GM12878 (cell line): ENCODE results near the gene COTL1. TPM values are rescaled to one million over a fixed set of nuclear protein-coding genes. Genes with fewer than 3 reads are reported as not detected.

Experiments
- ATAC-seq: fragments of 200-7000 bp; cut with Tn5 transposase; 3 replicates; pipeline ENCODE4 v1.9.1; 2020; ENCODE audit warnings: mild to moderate bottlenecking, moderate library complexity
- BruUV-seq: library from RNA; stranded (reverse); fragments of 400-500 nt; replicated peaks from 2 replicates; lab custom pipeline; 2021; lab: Mats Ljungman, UMichigan
- CTCF ChIA-PET: fragments of 300-600 bp; sonication (Branson Sonifier 250); formaldehyde crosslinking; extraction: SDS; loops from one replicate; lab custom pipeline; 2021; ENCODE audit warnings: inconsistent platforms; lab: Yijun Ruan, JAX
- POLR2A ChIA-PET: fragments of 350-600 bp; formaldehyde crosslinking; extraction: SDS; loops from one replicate; lab custom pipeline; 2021; ENCODE audit warnings: inconsistent platforms; lab: Charles Lee
- RAD21 ChIA-PET: fragments of 300-600 bp; sonication (Branson Sonifier 250); formaldehyde crosslinking; loops from one replicate; lab custom pipeline; 2023; ENCODE audit warnings: antibody characterized with exemption; ENCODE audit not compliant: unreplicated experiment; lab: Charles Lee
- SMC1A ChIA-PET: fragments of 300-600 bp; sonication (Branson Sonifier 250); formaldehyde crosslinking; loops from one replicate; lab custom pipeline; 2023; ENCODE audit not compliant: unreplicated experiment, uncharacterized antibody; lab: Charles Lee
- DNase-seq: peaks from one replicate; pipeline ENCODE4 v3.0.0-alpha.2; 2011; ENCODE audit warnings: low read depth, low spot score
- FAIRE-seq: peaks from 3 replicates; lab custom pipeline; 2011; peaks lifted over from hg19 to GRCh38; lab: Jason Lieb, UNC
- H2AFZ ChIP-seq: 2 replicates; pipeline ENCODE4 v1.6.0; 2011; ENCODE audit warnings: low read depth, low read length, control low read depth; ENCODE audit not compliant: control insufficient read depth
- H3K27ac ChIP-seq: 2 replicates; pipeline ENCODE4 v1.5.1; 2011; ENCODE audit warnings: control low read depth; ENCODE audit not compliant: control insufficient read depth, insufficient read depth
- H3K27me3 ChIP-seq, 2 experiments: replicated peaks in 1 of 2; 2 replicates each; pipeline versions ENCODE4 v1.6.0 to v1.6.1; 2011; ENCODE audit warnings: low read length in 1 of 2; ENCODE audit not compliant: control insufficient read depth in 2 of 2, insufficient read depth in 2 of 2
- H3K36me3 ChIP-seq, 2 experiments: 2 replicates each; pipeline ENCODE4 v1.5.1; 2011; ENCODE audit warnings: low read length in 1 of 2; ENCODE audit not compliant: control insufficient read depth in 2 of 2, insufficient read depth in 2 of 2
- H3K4me1 ChIP-seq: 2 replicates; pipeline ENCODE4 v1.6.1; 2011; ENCODE audit warnings: mild to moderate bottlenecking, low read length, moderate library complexity, mixed read lengths; ENCODE audit not compliant: control insufficient read depth, insufficient read depth
- H3K4me2 ChIP-seq: 2 replicates; pipeline ENCODE4 v1.6.0; 2011; ENCODE audit warnings: control low read depth; ENCODE audit not compliant: control insufficient read depth, insufficient read depth
- H3K4me3 ChIP-seq: fragments of 200-600 bp; sonication (generic); 2 replicates; pipeline ENCODE4 v1.5.1; 2016
- H3K79me2 ChIP-seq: 2 replicates; pipeline ENCODE4 v1.6.0; 2011; ENCODE audit warnings: low read length; ENCODE audit not compliant: control insufficient read depth, insufficient read depth
- H3K9ac ChIP-seq: 2 replicates; pipeline ENCODE4 v1.8.0; 2011; ENCODE audit warnings: low read length, control low read depth, mixed read lengths; ENCODE audit not compliant: control insufficient read depth, insufficient read depth
- H3K9me3 ChIP-seq: replicated peaks from 3 replicates; pipeline ENCODE4 v1.5.1; 2011; ENCODE audit warnings: mild to moderate bottlenecking, low read length; ENCODE audit not compliant: control insufficient read depth, insufficient read depth
- H4K20me1 ChIP-seq: 2 replicates; pipeline ENCODE4 v1.6.0; 2011; ENCODE audit not compliant: control insufficient read depth, insufficient read depth
- CBFB ChIP-seq: IDR thresholded peaks from 2 replicates; pipeline ENCODE4 v1.6.1; 2016; ENCODE audit warnings: antibody characterized with exemption, low read depth
- CHD2 ChIP-seq: IDR thresholded peaks from 2 replicates; pipeline ENCODE4 v1.6.1; 2011; ENCODE audit warnings: low read depth, low read length, improper control_type of control experiment, borderline replicate concordance
- GABPA ChIP-seq: IDR thresholded peaks from 2 replicates; pipeline ENCODE4 v1.6.1; 2014; ENCODE audit warnings: antibody characterized with exemption, low read depth, mild to moderate bottlenecking, inconsistent platforms
- HCFC1 ChIP-seq: fragments of 150-350 bp; IDR thresholded peaks from 2 replicates; pipeline ENCODE4 v1.6.1; 2014; ENCODE audit warnings: low read length
- JUNB ChIP-seq: IDR thresholded peaks from 2 replicates; pipeline ENCODE4 v1.6.1; 2016; ENCODE audit warnings: antibody characterized with exemption, mild to moderate bottlenecking
- NKRF ChIP-seq: fragments of 450-650 bp; conservative IDR thresholded peaks from 2 replicates; pipeline ENCODE4 v1.6.1; 2017; ENCODE audit warnings: mild to moderate bottlenecking, moderate library complexity
- NR2C1 ChIP-seq: fragments of 450-650 bp; IDR thresholded peaks from 2 replicates; pipeline ENCODE4 v1.6.1; 2017; ENCODE audit warnings: antibody characterized with exemption, mild to moderate bottlenecking, moderate library complexity
- POU2F2 ChIP-seq: IDR thresholded peaks from 3 replicates; pipeline ENCODE4 v1.6.1; 2011; ENCODE audit warnings: low read depth, mild to moderate bottlenecking, low read length, borderline replicate concordance
- RAD21 ChIP-seq: IDR thresholded peaks from 2 replicates; pipeline ENCODE4 v1.6.1; 2011; ENCODE audit warnings: mild to moderate bottlenecking, low read depth, low read length, moderate library complexity; ENCODE audit not compliant: insufficient read depth
- RELA ChIP-seq: fragments of 450-650 bp; IDR thresholded peaks from 2 replicates; pipeline ENCODE4 v1.8.0; 2014; ENCODE audit warnings: borderline replicate concordance; ENCODE audit not compliant: partially characterized antibody
- SP1 ChIP-seq: IDR thresholded peaks from one replicate; pipeline ENCODE4 v1.6.1; 2011; ENCODE audit warnings: low read depth, low read length
- SRF ChIP-seq, 2 experiments: IDR thresholded peaks; 2 replicates each; pipeline ENCODE4 v1.6.1; 2011; ENCODE audit warnings: low read depth in 2 of 2, low read length in 2 of 2, mild to moderate bottlenecking in 1 of 2, moderate library complexity in 1 of 2
- TARDBP ChIP-seq: IDR thresholded peaks from 2 replicates; pipeline ENCODE4 v1.6.1; 2016; ENCODE audit warnings: borderline replicate concordance
- ZNF384 ChIP-seq: IDR thresholded peaks from 2 replicates; pipeline ENCODE4 v1.6.1; 2012; ENCODE audit warnings: low read depth, mild to moderate bottlenecking, low read length, improper control_type of control experiment, borderline replicate concordance
- ZZZ3 ChIP-seq: IDR thresholded peaks from 2 replicates; pipeline ENCODE4 v1.6.1; 2011; ENCODE audit warnings: low read depth; ENCODE audit not compliant: control insufficient read depth, insufficient read length
- WGBS: methylation state at CpG from one replicate; pipeline ENCODE4 v1.1.6; 2016; ENCODE audit warnings: low lambda C conversion rate; ENCODE audit not compliant: insufficient replicate concordance, insufficient coverage; ENCODE audit errors: missing lambda C conversion rate; 5-methylcytosine and 5-hydroxymethylcytosine counted together
- in situ Hi-C: fragments of 300-500 bp; cut with MboI; formaldehyde crosslinking; loops from 9 replicates; pipeline ENCODE4 v1.14.3; 2018; ENCODE audit warnings: mixed read lengths
- intact Hi-C: fragments of 100-400 bp; cut with micrococcal nuclease; formaldehyde crosslinking; loops from one replicate; pipeline ENCODE4 v1.14.2; 2022; ENCODE audit not compliant: unreplicated experiment
- polyA plus RNA-seq, 11 experiments: library from polyadenylated mRNA; depleted of rRNA in 4 of 11; unstranded in 6 of 11; stranded (reverse) in 5 of 11; fragments of >200 nt; fragmentation: Nextera tagmentation in 4 of 11; fragmentation: Illumina TruSeq in 1 of 11; extraction: Ambion mirVana in 4 of 11; extraction: Trizol in 1 of 11; gene quantifications; 1 replicate in 1 of 11; 2 replicates in 10 of 11; pipeline versions ENCODE4 v1.2.1 to v1.2.3, GENCODE V29; 2011 to 2016; ENCODE audit warnings: inconsistent platforms in 2 of 11, missing spikeins in 2 of 11, low read depth in 1 of 11
- total RNA-seq, 4 experiments: library from RNA; depleted of rRNA in 3 of 4; stranded (reverse); fragments of >200 nt in 3 of 4; fragmentation: Illumina TruSeq in 1 of 4; extraction: Trizol in 1 of 4; gene quantifications; 2 replicates each; pipeline versions ENCODE4 v1.2.1 to v1.2.3, GENCODE V29; 2013 to 2021
- TF ChIP-seq, protein P1 (sequence below): fragments of 450-650 bp; IDR thresholded peaks from 2 replicates; pipeline ENCODE4 v1.6.1; 2018; ENCODE audit warnings: mild to moderate bottlenecking, low read depth, moderate library complexity; ENCODE audit not compliant: partially characterized antibody

COTL1 gene
- total and polyA plus RNA-seq, 10 of the 15 experiments (the other 5 are each of a cell fraction or from before 2014, with no cell fraction given), result 140 to 894 (median 330) TPM

GRCh38 chr16:84629580-84629979 lies 11.7 kb upstream of the COTL1 start:
- H3K9ac ChIP-seq, result no peak overlapping the region
- no peaks in the 10 kb centered on the region for H3K9me3 ChIP-seq
- no peaks in the 10 kb centered on the region for H3K36me3 ChIP-seq
- intact Hi-C loops (no loop called here), in situ Hi-C loops (loop anchor here (10.0 to 25.0 kb wide), 2 partner anchors 333 to 355 kb away; no protein-coding TSS in a partner anchor)
- TF ChIP-seq HCFC1 (no peak), CBFB (no peak), TARDBP (no peak), POU2F2 (no peak), RELA (no peak), GABPA (no peak), NKRF (no peak), SRF (IDR thresholded peaks at IDR 0.05; ENCODE audit: low read depth in 2 of 2, low read length in 2 of 2) (no peak), CHD2 (no peak), NR2C1 (no peak), JUNB (no peak), SP1 (no peak), ZNF384 (no peak), ZZZ3 (no peak), RAD21 (no peak)
- TF ChIP-seq, protein P1, sequence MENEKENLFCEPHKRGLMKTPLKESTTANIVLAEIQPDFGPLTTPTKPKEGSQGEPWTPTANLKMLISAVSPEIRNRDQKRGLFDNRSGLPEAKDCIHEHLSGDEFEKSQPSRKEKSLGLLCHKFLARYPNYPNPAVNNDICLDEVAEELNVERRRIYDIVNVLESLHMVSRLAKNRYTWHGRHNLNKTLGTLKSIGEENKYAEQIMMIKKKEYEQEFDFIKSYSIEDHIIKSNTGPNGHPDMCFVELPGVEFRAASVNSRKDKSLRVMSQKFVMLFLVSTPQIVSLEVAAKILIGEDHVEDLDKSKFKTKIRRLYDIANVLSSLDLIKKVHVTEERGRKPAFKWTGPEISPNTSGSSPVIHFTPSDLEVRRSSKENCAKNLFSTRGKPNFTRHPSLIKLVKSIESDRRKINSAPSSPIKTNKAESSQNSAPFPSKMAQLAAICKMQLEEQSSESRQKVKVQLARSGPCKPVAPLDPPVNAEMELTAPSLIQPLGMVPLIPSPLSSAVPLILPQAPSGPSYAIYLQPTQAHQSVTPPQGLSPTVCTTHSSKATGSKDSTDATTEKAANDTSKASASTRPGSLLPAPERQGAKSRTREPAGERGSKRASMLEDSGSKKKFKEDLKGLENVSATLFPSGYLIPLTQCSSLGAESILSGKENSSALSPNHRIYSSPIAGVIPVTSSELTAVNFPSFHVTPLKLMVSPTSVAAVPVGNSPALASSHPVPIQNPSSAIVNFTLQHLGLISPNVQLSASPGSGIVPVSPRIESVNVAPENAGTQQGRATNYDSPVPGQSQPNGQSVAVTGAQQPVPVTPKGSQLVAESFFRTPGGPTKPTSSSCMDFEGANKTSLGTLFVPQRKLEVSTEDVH, result no peak
- no peak for DNase-seq
- FAIRE-seq, result no peak
- H3K4me2 ChIP-seq, result no peak overlapping the region
- ChIA-PET SMC1A (interaction anchor here (0.7 to 3.9 kb wide), 6 partner anchors 9 to 341 kb away, joined by 3 to 21 read pairs (median 4); no protein-coding TSS in a partner anchor), CTCF (interaction anchor here (1.0 to 3.3 kb wide), 6 partner anchors 15 to 124 kb away, joined by 3 to 26 read pairs (median 7); no protein-coding TSS in a partner anchor), POLR2A (interaction anchor here (0.6 to 1.2 kb wide), 2 partner anchors 12 to 96 kb away, joined by 3 to 4 read pairs; no protein-coding TSS in a partner anchor), RAD21 (interaction anchor here (0.8 to 1.6 kb wide), 4 partner anchors 9 to 118 kb away, joined by 3 to 4 read pairs (median 3); no protein-coding TSS in a partner anchor)
- H3K79me2 ChIP-seq, result no peaks in the 10 kb centered on the region
- BruUV-seq, result no TSS peak
- no peak overlapping the region for H3K4me3 ChIP-seq
- ATAC-seq, result no peak
- no peaks in the 10 kb centered on the region for H4K20me1 ChIP-seq
- H3K4me1 ChIP-seq, result peaks cover 29% of the 10 kb centered on the region
- no peaks in the 10 kb centered on the region for H3K27me3 ChIP-seq
- H3K27ac ChIP-seq, result no peak overlapping the region
- no peak overlapping the region for H2AFZ ChIP-seq
- 91% methylated on average over 10 of the region's 10 CpGs for WGBS
